MG63 (cell line): Measurements from ENCODE around the gene MYO1G. TPM values are rescaled to one million over a fixed set of nuclear protein-coding genes. Genes with fewer than 3 reads are reported as not detected.

Experiments used
- DNase-seq: peaks from one replicate; pipeline ENCODE4 v3.0.0-alpha.2; 2020
- H3K27me3 ChIP-seq: fragments of 250-450 bp; sonication (Bioruptor Pico); 2 replicates; pipeline ENCODE4 v1.5.1; 2020; ENCODE audit warnings: mild to moderate bottlenecking, moderate library complexity
- H3K36me3 ChIP-seq: fragments of 250-450 bp; sonication (Bioruptor Pico); 2 replicates; pipeline ENCODE4 v1.5.1; 2020; ENCODE audit warnings: mild to moderate bottlenecking, moderate library complexity
- H3K4me3 ChIP-seq: fragments of 250-450 bp; sonication (Bioruptor Pico); 2 replicates; pipeline ENCODE4 v1.5.1; 2020; ENCODE audit warnings: mild to moderate bottlenecking, moderate library complexity
- H3K9me3 ChIP-seq: fragments of 250-450 bp; sonication (Bioruptor Pico); 2 replicates; pipeline ENCODE4 v1.5.1; 2020; ENCODE audit warnings: mild to moderate bottlenecking, moderate library complexity
- total RNA-seq: library from RNA; depleted of rRNA; stranded (reverse); fragments of >200 nt; shearing (Covaris generic); gene quantifications from 2 replicates; pipeline ENCODE4 v1.2.3, GENCODE V29; 2014; ENCODE audit warnings: low replicate concordance

Gene MYO1G
- total RNA-seq, 1 experiment from 2014 or later: 0.03 TPM

GRCh38 chr7:44986218-44987053 is 7.6 kb upstream of the MYO1G start:
- Histone ChIP-seq H3K27me3 (no peaks in the 10 kb centered on the region), H3K36me3 (peaks cover 47% of the 10 kb centered on the region), H3K9me3 (no peaks in the 10 kb centered on the region), H3K4me3 (peak overlapping the region; percentile 88)
- peak; percentile 95 for DNase-seq

GRCh38 chr7:44985900-44986217 is 7.0 kb upstream of the MYO1G start:
- Histone ChIP-seq H3K36me3 (peaks cover 49% of the 10 kb centered on the region), H3K27me3 (no peaks in the 10 kb centered on the region), H3K4me3 (peak overlapping the region; percentile 88), H3K9me3 (no peaks in the 10 kb centered on the region)
- DNase-seq: no peak

GRCh38 chr7:44985033-44985695 is 6.3 kb upstream of the MYO1G start:
- Histone ChIP-seq H3K36me3 (peaks cover 54% of the 10 kb centered on the region), H3K4me3 (peak overlapping the region; percentile 88), H3K9me3 (no peaks in the 10 kb centered on the region), H3K27me3 (no peaks in the 10 kb centered on the region)
- no peak for DNase-seq

GRCh38 chr7:44984478-44984758 is 5.6 kb upstream of the MYO1G start:
- Histone ChIP-seq H3K27me3 (no peaks in the 10 kb centered on the region), H3K4me3 (peak overlapping the region; percentile 88), H3K9me3 (no peaks in the 10 kb centered on the region), H3K36me3 (peaks cover 54% of the 10 kb centered on the region)
- DNase-seq: no peak

GRCh38 chr7:44983742-44984477 is 5.1 kb upstream of the MYO1G start:
- Histone ChIP-seq H3K27me3 (no peaks in the 10 kb centered on the region), H3K36me3 (peaks cover 54% of the 10 kb centered on the region), H3K4me3 (peak overlapping the region; percentile 88; the same call in 1 of the 2 replicates), H3K9me3 (no peaks in the 10 kb centered on the region)
- no peak for DNase-seq

GRCh38 chr7:44982970-44983369 is 4.2 kb upstream of the MYO1G start:
- DNase-seq: no peak
- Histone ChIP-seq H3K9me3 (no peaks in the 10 kb centered on the region), H3K36me3 (peaks cover 54% of the 10 kb centered on the region), H3K4me3 (no peak overlapping the region), H3K27me3 (no peaks in the 10 kb centered on the region)

- Histone ChIP-seq H3K9me3 (no peaks in the 10 kb centered on the region), H3K36me3 (peaks cover 54% of the 10 kb centered on the region), H3K27me3 (no peaks in the 10 kb centered on the region), H3K4me3 (no peak overlapping the region)
- no peak for DNase-seq
These were observed 3.7 kb upstream of the MYO1G start for GRCh38 chr7:44982535-44982923.

- H3K4me3 ChIP-seq: no peak overlapping the region
- H3K36me3 ChIP-seq: peaks cover 52% of the 10 kb centered on the region
- no peak for DNase-seq
- no peaks in the 10 kb centered on the region for H3K9me3 ChIP-seq
- H3K27me3 ChIP-seq: no peaks in the 10 kb centered on the region
These were observed 2.4 kb upstream of the MYO1G start for GRCh38 chr7:44981035-44981706.

- Histone ChIP-seq H3K36me3 (peaks cover 45% of the 10 kb centered on the region), H3K4me3 (no peak overlapping the region), H3K27me3 (no peaks in the 10 kb centered on the region), H3K9me3 (no peaks in the 10 kb centered on the region)
- no peak for DNase-seq
These were observed 1.7 kb upstream of the MYO1G start for GRCh38 chr7:44980393-44981034.

GRCh38 chr7:44979481-44980392 is 922 bp upstream of the MYO1G start:
- no peak for DNase-seq
- no peak overlapping the region for H3K4me3 ChIP-seq
- H3K9me3 ChIP-seq: no peaks in the 10 kb centered on the region
- peaks cover 37% of the 10 kb centered on the region for H3K36me3 ChIP-seq
- no peaks in the 10 kb centered on the region for H3K27me3 ChIP-seq

- no peak for DNase-seq
- Histone ChIP-seq H3K9me3 (no peaks in the 10 kb centered on the region), H3K27me3 (no peaks in the 10 kb centered on the region), H3K36me3 (peaks cover 19% of the 10 kb centered on the region), H3K4me3 (no peak overlapping the region)
These were observed 868 bp downstream of the MYO1G start for GRCh38 chr7:44977959-44978335.

GRCh38 chr7:44977304-44977958 is 1.4 kb downstream of the MYO1G start:
- H3K36me3 ChIP-seq: peaks cover 14% of the 10 kb centered on the region
- no peak for DNase-seq
- no peak overlapping the region for H3K4me3 ChIP-seq
- no peaks in the 10 kb centered on the region for H3K9me3 ChIP-seq
- H3K27me3 ChIP-seq: no peaks in the 10 kb centered on the region

- Histone ChIP-seq H3K36me3 (peaks cover 8% of the 10 kb centered on the region), H3K27me3 (no peaks in the 10 kb centered on the region), H3K4me3 (no peak overlapping the region), H3K9me3 (no peaks in the 10 kb centered on the region)
- no peak for DNase-seq
These were observed 2.0 kb downstream of the MYO1G start for GRCh38 chr7:44976746-44977196.

GRCh38 chr7:44976040-44976745 is 2.6 kb downstream of the MYO1G start:
- Histone ChIP-seq H3K36me3 (peaks cover 6% of the 10 kb centered on the region), H3K4me3 (no peak overlapping the region), H3K9me3 (no peaks in the 10 kb centered on the region), H3K27me3 (no peaks in the 10 kb centered on the region)
- DNase-seq: no peak
